WERI-Rb-1 (cell line): ENCODE data around the gene KLHL33.

Experiments
- DNase-seq: peaks from one replicate; pipeline ENCODE4 v3.0.0-alpha.2; 2020
- H3K27ac ChIP-seq: fragments of 250-450 bp; sonication (Bioruptor Pico); 2 replicates; pipeline ENCODE4 v1.5.1; 2020; ENCODE audit warnings: mild to moderate bottlenecking, moderate library complexity
- H3K27me3 ChIP-seq: fragments of 250-450 bp; sonication (Bioruptor Pico); 2 replicates; pipeline ENCODE4 v1.5.1; 2021; ENCODE audit warnings: mild to moderate bottlenecking, low read depth, moderate library complexity; ENCODE audit not compliant: insufficient read depth, severe bottlenecking
- H3K36me3 ChIP-seq: fragments of 250-450 bp; sonication (Bioruptor Pico); 2 replicates; pipeline ENCODE4 v1.5.1; 2020; ENCODE audit warnings: mild to moderate bottlenecking, moderate library complexity
- H3K4me3 ChIP-seq: 2 replicates; pipeline ENCODE4 v1.5.1; 2011; ENCODE audit warnings: low read depth, mild to moderate bottlenecking, control low read depth, low read length
- H3K9me3 ChIP-seq: fragments of 250-450 bp; sonication (Bioruptor Pico); 2 replicates; pipeline ENCODE4 v1.5.1; 2021; ENCODE audit warnings: mild to moderate bottlenecking, moderate library complexity; ENCODE audit not compliant: severe bottlenecking
- TF ChIP-seq, protein P1 (sequence below): IDR thresholded peaks from 2 replicates; pipeline ENCODE4 v1.5.1; 2011; ENCODE audit warnings: low read depth, mild to moderate bottlenecking, control low read depth, inconsistent platforms, low read length

KLHL33 gene

GRCh38 chr14:20428802-20429201, 7.2 kb downstream of the KLHL33 start:
- TF ChIP-seq, protein P1, sequence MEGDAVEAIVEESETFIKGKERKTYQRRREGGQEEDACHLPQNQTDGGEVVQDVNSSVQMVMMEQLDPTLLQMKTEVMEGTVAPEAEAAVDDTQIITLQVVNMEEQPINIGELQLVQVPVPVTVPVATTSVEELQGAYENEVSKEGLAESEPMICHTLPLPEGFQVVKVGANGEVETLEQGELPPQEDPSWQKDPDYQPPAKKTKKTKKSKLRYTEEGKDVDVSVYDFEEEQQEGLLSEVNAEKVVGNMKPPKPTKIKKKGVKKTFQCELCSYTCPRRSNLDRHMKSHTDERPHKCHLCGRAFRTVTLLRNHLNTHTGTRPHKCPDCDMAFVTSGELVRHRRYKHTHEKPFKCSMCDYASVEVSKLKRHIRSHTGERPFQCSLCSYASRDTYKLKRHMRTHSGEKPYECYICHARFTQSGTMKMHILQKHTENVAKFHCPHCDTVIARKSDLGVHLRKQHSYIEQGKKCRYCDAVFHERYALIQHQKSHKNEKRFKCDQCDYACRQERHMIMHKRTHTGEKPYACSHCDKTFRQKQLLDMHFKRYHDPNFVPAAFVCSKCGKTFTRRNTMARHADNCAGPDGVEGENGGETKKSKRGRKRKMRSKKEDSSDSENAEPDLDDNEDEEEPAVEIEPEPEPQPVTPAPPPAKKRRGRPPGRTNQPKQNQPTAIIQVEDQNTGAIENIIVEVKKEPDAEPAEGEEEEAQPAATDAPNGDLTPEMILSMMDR: no peak
- no peak overlapping the region for H3K4me3 ChIP-seq
- H3K9me3 ChIP-seq: no peaks in the 10 kb centered on the region
- DNase-seq: no peak
- no peaks in the 10 kb centered on the region for H3K36me3 ChIP-seq
- no peaks in the 10 kb centered on the region for H3K27me3 ChIP-seq
- no peak overlapping the region for H3K27ac ChIP-seq

- Histone ChIP-seq H3K9me3 (no peaks in the 10 kb centered on the region), H3K4me3 (no peak overlapping the region), H3K27ac (no peak overlapping the region), H3K27me3 (no peaks in the 10 kb centered on the region), H3K36me3 (no peaks in the 10 kb centered on the region)
- no peak for DNase-seq
- TF ChIP-seq, protein P1: no peak
Measured at GRCh38 chr14:20428010-20428365, 8.0 kb downstream of the KLHL33 start.

DNA sequence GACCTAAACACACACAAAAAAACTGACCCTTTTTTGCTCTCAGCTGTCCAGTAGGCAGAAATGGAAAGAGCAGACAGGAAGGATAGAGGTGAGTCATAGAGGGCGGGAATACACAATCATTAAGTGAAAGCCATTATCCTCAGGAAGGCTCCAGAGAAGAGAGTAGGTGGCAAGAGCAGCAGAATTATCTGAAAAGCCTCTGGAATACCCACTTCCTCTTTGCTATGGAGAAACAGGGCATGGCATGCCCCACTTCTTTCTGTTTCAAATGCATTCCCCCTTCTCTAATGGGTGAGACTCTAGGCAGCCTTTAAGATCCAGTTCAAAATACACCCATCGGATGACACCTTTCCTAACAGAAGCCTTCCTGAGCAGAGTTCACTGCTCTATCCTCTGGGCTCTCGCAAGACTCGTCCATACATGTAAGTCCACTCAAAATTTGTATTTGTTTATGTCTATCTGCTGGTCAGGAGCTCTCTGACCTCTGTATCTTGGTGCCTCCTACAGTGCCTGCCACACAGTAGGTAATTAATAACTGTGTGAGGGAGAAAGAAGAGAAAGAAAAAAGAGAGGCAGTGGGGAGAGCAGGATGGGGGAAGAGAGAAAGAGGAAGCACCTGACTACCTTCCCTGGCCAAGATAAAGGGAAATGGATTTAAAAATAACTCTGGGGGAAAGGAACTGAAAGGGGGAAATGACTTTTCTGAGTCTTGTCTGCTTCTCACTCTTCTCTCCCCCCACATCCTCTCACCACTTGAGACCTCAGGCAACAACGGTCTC, 8.5 kb downstream of the KLHL33 start:
- no peak for DNase-seq
- Histone ChIP-seq H3K9me3 (no peaks in the 10 kb centered on the region), H3K36me3 (no peaks in the 10 kb centered on the region), H3K27ac (no peak overlapping the region), H3K27me3 (no peaks in the 10 kb centered on the region), H3K4me3 (no peak overlapping the region)
- TF ChIP-seq, protein P1: no peak

DNA sequence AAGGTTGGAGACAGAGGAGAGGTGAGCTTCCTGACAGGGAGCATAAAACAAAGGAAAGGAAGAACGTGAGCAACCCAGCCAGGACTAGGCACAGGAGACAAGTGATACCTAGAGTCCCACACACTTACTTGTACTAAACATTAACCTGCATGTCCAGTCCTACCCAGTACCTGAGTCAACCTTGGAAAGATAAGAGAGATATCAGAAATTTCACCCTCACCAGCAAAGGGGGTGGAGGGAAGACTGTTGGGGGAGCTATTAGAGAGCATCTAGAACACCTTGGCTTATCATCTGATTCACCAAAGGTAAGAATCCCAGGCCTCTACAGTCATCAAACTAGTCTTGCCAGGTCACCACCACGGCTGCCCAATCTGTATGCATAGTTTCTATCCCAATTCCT, 11.1 kb downstream of the KLHL33 start:
- DNase-seq: no peak
- H3K27ac ChIP-seq: no peak overlapping the region
- no peaks in the 10 kb centered on the region for H3K36me3 ChIP-seq
- H3K27me3 ChIP-seq: no peaks in the 10 kb centered on the region
- no peaks in the 10 kb centered on the region for H3K9me3 ChIP-seq
- no peak overlapping the region for H3K4me3 ChIP-seq
- TF ChIP-seq, protein P1: no peak

GRCh38 chr14:20422886-20423285, 13.1 kb downstream of the KLHL33 start:
- Histone ChIP-seq H3K9me3 (no peaks in the 10 kb centered on the region), H3K4me3 (no peak overlapping the region), H3K36me3 (no peaks in the 10 kb centered on the region), H3K27me3 (no peaks in the 10 kb centered on the region), H3K27ac (no peak overlapping the region)
- TF ChIP-seq, protein P1: no peak
- DNase-seq: no peak

DNA sequence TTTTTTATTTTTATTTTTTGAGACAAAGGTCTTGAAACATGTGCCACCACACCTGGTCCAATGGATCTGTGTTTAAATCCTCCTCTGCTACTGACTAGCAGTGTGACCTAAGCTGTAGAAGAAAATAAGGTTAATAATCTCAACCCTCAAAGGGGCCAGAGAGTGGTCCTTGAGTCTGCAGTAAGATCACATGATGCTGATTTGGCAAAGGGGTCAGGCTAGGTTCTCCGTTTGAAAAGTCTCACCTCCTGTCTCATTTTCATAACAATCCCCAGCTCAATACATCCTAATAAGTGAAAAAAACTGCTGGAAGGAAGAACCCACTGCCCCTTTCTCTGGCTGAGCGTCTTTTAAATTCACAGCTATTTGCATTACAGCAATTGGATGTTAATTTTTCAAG, 14.7 kb downstream of the KLHL33 start:
- Histone ChIP-seq H3K9me3 (no peaks in the 10 kb centered on the region), H3K27me3 (no peaks in the 10 kb centered on the region), H3K4me3 (no peak overlapping the region), H3K27ac (no peak overlapping the region), H3K36me3 (no peaks in the 10 kb centered on the region)
- TF ChIP-seq, protein P1: no peak
- DNase-seq: no peak
